A549 (cell line): ENCODE data around the gene APAF1.

Experiments
- CBX2 ChIP-seq: fragments of 200-600 bp; sonication (generic); IDR thresholded peaks from 2 replicates; pipeline ENCODE4 v1.6.1; 2016; ENCODE audit warnings: low read depth, mild to moderate bottlenecking, borderline replicate concordance
- CHD2 ChIP-seq: fragments of 150-350 bp; IDR thresholded peaks from 2 replicates; pipeline ENCODE4 v1.6.1; 2014; ENCODE audit warnings: low read length; ENCODE audit not compliant: partially characterized antibody
- NR3C1 ChIP-seq: fragments of >200 bp; sonication (Bioruptor Twin); formaldehyde crosslinking; IDR thresholded peaks from 3 replicates; pipeline ENCODE4 v1.6.1; 2017
- POLR2A ChIP-seq: IDR thresholded peaks from 2 replicates; pipeline ENCODE4 v1.6.1; 2012; ENCODE audit warnings: mild to moderate bottlenecking, low read length
- RAD21 ChIP-seq, 2 experiments: fragments of >200 bp in 1 of 2; sonication (Bioruptor Twin) in 1 of 2; formaldehyde crosslinking in 1 of 2; IDR thresholded peaks in 1 of 2; conservative IDR thresholded peaks in 1 of 2; 2 replicates in 1 of 2; 3 replicates in 1 of 2; pipeline ENCODE4 v1.6.1; 2012 to 2018; ENCODE audit warnings: inconsistent platforms in 1 of 2
- REST ChIP-seq: fragments of 200-600 bp; sonication (generic); IDR thresholded peaks from 2 replicates; pipeline ENCODE4 v1.6.1; 2016; ENCODE audit warnings: antibody characterized with exemption, mild to moderate bottlenecking, moderate library complexity
- RNF2 ChIP-seq: fragments of 200-600 bp; sonication (generic); IDR thresholded peaks from 2 replicates; pipeline ENCODE4 v1.6.1; 2016; ENCODE audit warnings: low read depth, mild to moderate bottlenecking, antibody characterized with exemption, moderate library complexity, borderline replicate concordance
- SMC3 ChIP-seq: fragments of >200 bp; sonication (Bioruptor Twin); formaldehyde crosslinking; IDR thresholded peaks from 3 replicates; pipeline ENCODE4 v1.6.1; 2018; ENCODE audit warnings: inconsistent platforms
- ZSCAN20 ChIP-seq: fragments of 250-450 bp; sonication (Bioruptor Pico); IDR thresholded peaks from 2 replicates; pipeline ENCODE4 v1.8.0; 2022; ENCODE audit warnings: mild to moderate bottlenecking, moderate library complexity
- TF ChIP-seq, protein P1 (sequence below): fragments of >200 bp; sonication (Bioruptor Twin); formaldehyde crosslinking; IDR thresholded peaks from 3 replicates; pipeline ENCODE4 v1.5.1; 2016
- TF ChIP-seq, protein P2 (sequence below): IDR thresholded peaks from 2 replicates; pipeline ENCODE4 v1.6.1; 2012

DNA sequence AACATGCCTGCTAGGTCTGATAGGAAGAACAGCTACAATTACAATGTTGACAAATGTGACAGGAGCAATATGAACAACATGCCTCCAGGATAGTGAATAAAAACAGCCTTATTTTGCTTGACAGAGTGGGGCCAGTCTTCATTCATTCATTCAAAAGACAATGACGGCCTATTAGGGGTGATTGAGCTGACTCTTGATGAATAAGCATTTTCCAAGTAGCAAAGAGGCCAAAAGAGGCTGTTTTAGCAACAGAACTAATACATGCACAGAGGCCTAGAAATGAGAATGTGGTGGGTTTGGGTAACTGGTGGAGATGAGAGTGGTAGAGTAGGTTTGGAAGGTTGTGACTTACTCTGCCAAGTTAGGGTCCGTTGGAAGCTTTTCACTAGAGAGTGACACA is 138.3 kb downstream of the APAF1 start:
- TF ChIP-seq ZSCAN20 (CRISPR knock-in tag) (no peak), POLR2A (no peak), RAD21 (conservative IDR thresholded peaks at IDR 0.05 in 1 of 2, IDR thresholded peaks at IDR 0.05 in 1 of 2) (no peak), SMC3 (no peak), REST (no peak), NR3C1 (no peak), RNF2 (no peak), CHD2 (no peak), CBX2 (no peak)
- TF ChIP-seq, protein P1, sequence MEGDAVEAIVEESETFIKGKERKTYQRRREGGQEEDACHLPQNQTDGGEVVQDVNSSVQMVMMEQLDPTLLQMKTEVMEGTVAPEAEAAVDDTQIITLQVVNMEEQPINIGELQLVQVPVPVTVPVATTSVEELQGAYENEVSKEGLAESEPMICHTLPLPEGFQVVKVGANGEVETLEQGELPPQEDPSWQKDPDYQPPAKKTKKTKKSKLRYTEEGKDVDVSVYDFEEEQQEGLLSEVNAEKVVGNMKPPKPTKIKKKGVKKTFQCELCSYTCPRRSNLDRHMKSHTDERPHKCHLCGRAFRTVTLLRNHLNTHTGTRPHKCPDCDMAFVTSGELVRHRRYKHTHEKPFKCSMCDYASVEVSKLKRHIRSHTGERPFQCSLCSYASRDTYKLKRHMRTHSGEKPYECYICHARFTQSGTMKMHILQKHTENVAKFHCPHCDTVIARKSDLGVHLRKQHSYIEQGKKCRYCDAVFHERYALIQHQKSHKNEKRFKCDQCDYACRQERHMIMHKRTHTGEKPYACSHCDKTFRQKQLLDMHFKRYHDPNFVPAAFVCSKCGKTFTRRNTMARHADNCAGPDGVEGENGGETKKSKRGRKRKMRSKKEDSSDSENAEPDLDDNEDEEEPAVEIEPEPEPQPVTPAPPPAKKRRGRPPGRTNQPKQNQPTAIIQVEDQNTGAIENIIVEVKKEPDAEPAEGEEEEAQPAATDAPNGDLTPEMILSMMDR, result no peak
- TF ChIP-seq, protein P2, sequence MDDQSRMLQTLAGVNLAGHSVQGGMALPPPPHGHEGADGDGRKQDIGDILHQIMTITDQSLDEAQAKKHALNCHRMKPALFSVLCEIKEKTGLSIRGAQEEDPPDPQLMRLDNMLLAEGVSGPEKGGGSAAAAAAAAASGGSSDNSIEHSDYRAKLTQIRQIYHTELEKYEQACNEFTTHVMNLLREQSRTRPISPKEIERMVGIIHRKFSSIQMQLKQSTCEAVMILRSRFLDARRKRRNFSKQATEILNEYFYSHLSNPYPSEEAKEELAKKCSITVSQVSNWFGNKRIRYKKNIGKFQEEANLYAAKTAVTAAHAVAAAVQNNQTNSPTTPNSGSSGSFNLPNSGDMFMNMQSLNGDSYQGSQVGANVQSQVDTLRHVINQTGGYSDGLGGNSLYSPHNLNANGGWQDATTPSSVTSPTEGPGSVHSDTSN, result no peak
